Ishikawa (cell line): Measurements from ENCODE around the gene S1PR2.

ENCODE experiments used
- CEBPB ChIP-seq: IDR thresholded peaks from 2 replicates; pipeline ENCODE4 v1.6.1; 2012
- CREB1 ChIP-seq: IDR thresholded peaks from 2 replicates; pipeline ENCODE4 v1.6.1; 2012; ENCODE audit warnings: low read depth
- EGR1 ChIP-seq: IDR thresholded peaks from 2 replicates; pipeline ENCODE4 v1.6.1; 2012
- RAD21 ChIP-seq: IDR thresholded peaks from 2 replicates; pipeline ENCODE4 v1.6.1; 2012; ENCODE audit warnings: low read depth
- TAF1 ChIP-seq: IDR thresholded peaks from 2 replicates; pipeline ENCODE4 v1.6.1; 2012; ENCODE audit warnings: low read depth, mild to moderate bottlenecking
- ZBTB7A ChIP-seq: IDR thresholded peaks from 2 replicates; pipeline ENCODE4 v1.6.1; 2012; ENCODE audit warnings: low read depth
- TF ChIP-seq, protein P1 (sequence below): IDR thresholded peaks from 2 replicates; pipeline ENCODE4 v1.6.1; 2012

DNA sequence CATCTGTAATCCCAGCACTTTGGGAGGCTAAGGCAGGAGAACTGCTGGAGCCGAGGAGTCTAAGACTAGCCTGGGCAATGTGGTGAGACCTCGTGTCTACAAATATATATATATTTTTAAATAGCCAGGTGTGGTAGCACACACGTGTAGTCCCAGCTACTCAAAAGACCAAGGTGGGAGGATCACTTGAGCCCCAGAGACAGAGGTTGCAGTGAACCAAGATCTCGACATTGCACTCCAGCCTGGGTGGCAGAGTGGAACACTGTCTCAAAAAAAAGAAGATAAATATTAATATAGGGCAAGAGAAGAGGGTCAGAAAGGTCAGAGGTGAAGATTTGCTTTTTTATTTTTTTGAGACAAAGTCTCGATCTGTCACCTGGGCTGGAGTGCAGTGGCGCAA, 15.4 kb upstream of the S1PR2 start:
- TF ChIP-seq RAD21: no peak
- TF ChIP-seq ZBTB7A: no peak
- TF ChIP-seq EGR1: no peak
- TF ChIP-seq CREB1: no peak
- TF ChIP-seq CEBPB: no peak
- TF ChIP-seq, protein P1, sequence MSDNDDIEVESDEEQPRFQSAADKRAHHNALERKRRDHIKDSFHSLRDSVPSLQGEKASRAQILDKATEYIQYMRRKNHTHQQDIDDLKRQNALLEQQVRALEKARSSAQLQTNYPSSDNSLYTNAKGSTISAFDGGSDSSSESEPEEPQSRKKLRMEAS: no peak
- no peak for TF ChIP-seq TAF1
